Duodenal mucosa (tissue), 2 donors: ENCODE measurements around the gene COL27A1.

ENCODE experiments used
- H3K27ac ChIP-seq: one replicate; pipeline ENCODE4 v1.7.0; 2013; ENCODE audit warnings: low read depth, low read length
- H3K27me3 ChIP-seq, 2 donors: one replicate each; pipeline ENCODE4 v1.7.0; 2013; ENCODE audit warnings: low read length in 2 of 2, control low read depth in 1 of 2; ENCODE audit not compliant: insufficient read depth in 2 of 2, control insufficient read depth in 1 of 2
- H3K36me3 ChIP-seq, 2 donors: one replicate each; pipeline ENCODE4 v1.7.0; 2013; ENCODE audit warnings: low read length in 2 of 2, control low read depth in 1 of 2; ENCODE audit not compliant: insufficient read depth in 2 of 2, control insufficient read depth in 1 of 2
- H3K4me1 ChIP-seq, 2 donors: one replicate each; pipeline ENCODE4 v1.7.0; 2013; ENCODE audit warnings: low read length in 2 of 2, control low read depth in 1 of 2; ENCODE audit not compliant: insufficient read depth in 2 of 2, control insufficient read depth in 1 of 2
- H3K4me3 ChIP-seq, 2 donors: one replicate each; pipeline ENCODE4 v1.7.0; 2013; ENCODE audit warnings: low read length in 2 of 2, low read depth in 1 of 2
- H3K9ac ChIP-seq, 2 donors: one replicate each; pipeline ENCODE4 v1.7.0; 2013; ENCODE audit warnings: low read length in 2 of 2, low read depth in 1 of 2
- H3K9me3 ChIP-seq, 2 donors: one replicate each; pipeline ENCODE4 v1.7.0; 2013; ENCODE audit warnings: low read length in 2 of 2, control low read depth in 1 of 2; ENCODE audit not compliant: control insufficient read depth in 1 of 2

The COL27A1 gene

GRCh38 chr9:114176624-114177291 is 21.4 kb downstream of the COL27A1 start:
- no peak overlapping the region for H3K9ac ChIP-seq
- H3K9me3 ChIP-seq = no peaks in the 10 kb centered on the region
- H3K36me3 ChIP-seq = no peaks in the 10 kb centered on the region
- no peak overlapping the region for H3K27ac ChIP-seq
- H3K4me1 ChIP-seq = peaks cover 10 to 39% of the 10 kb centered on the region in 2 donors
- H3K27me3 ChIP-seq = no peaks in the 10 kb centered on the region
- no peak overlapping the region for H3K4me3 ChIP-seq

GRCh38 chr9:114177423-114178064 is 22.2 kb downstream of the COL27A1 start:
- Histone ChIP-seq H3K4me3 (no peak overlapping the region), H3K9me3 (no peaks in the 10 kb centered on the region), H3K4me1 (peaks cover 10 to 39% of the 10 kb centered on the region in 2 donors), H3K36me3 (no peaks in the 10 kb centered on the region), H3K9ac (no peak overlapping the region), H3K27ac (no peak overlapping the region), H3K27me3 (no peaks in the 10 kb centered on the region)

- no peak overlapping the region for H3K9ac ChIP-seq
- H3K4me1 ChIP-seq = peaks cover 10 to 39% of the 10 kb centered on the region in 2 donors
- H3K9me3 ChIP-seq = no peaks in the 10 kb centered on the region
- no peak overlapping the region for H3K4me3 ChIP-seq
- H3K27ac ChIP-seq = no peak overlapping the region
- no peaks in the 10 kb centered on the region for H3K27me3 ChIP-seq
- no peaks in the 10 kb centered on the region for H3K36me3 ChIP-seq
Observed at GRCh38 chr9:114178076-114178475, 22.7 kb downstream of the COL27A1 start.

GRCh38 chr9:114178756-114179450 is 23.6 kb downstream of the COL27A1 start:
- H3K27ac ChIP-seq = no peak overlapping the region
- no peaks in the 10 kb centered on the region for H3K36me3 ChIP-seq
- no peaks in the 10 kb centered on the region for H3K27me3 ChIP-seq
- H3K9ac ChIP-seq = no peak overlapping the region
- H3K9me3 ChIP-seq = no peaks in the 10 kb centered on the region
- no peak overlapping the region for H3K4me3 ChIP-seq
- H3K4me1 ChIP-seq = peaks cover 10 to 39% of the 10 kb centered on the region in 2 donors

- Histone ChIP-seq H3K27ac (no peak overlapping the region), H3K36me3 (no peaks in the 10 kb centered on the region), H3K4me3 (no peak overlapping the region), H3K9me3 (no peaks in the 10 kb centered on the region), H3K9ac (no peak overlapping the region), H3K27me3 (no peaks in the 10 kb centered on the region), H3K4me1 (peaks cover 10 to 34% of the 10 kb centered on the region in 2 donors)
Observed at GRCh38 chr9:114179516-114179915, 24.2 kb downstream of the COL27A1 start.

GRCh38 chr9:114180696-114181606 is 25.6 kb downstream of the COL27A1 start:
- Histone ChIP-seq H3K27ac (no peak overlapping the region), H3K4me3 (no peak overlapping the region), H3K4me1 (peaks cover 0 to 22% of the 10 kb centered on the region in 2 donors), H3K27me3 (no peaks in the 10 kb centered on the region), H3K9ac (no peak overlapping the region), H3K36me3 (no peaks in the 10 kb centered on the region), H3K9me3 (no peaks in the 10 kb centered on the region)

GRCh38 chr9:114181607-114182409 is 26.5 kb downstream of the COL27A1 start:
- Histone ChIP-seq H3K27ac (no peak overlapping the region), H3K4me3 (no peak overlapping the region), H3K9ac (no peak overlapping the region), H3K4me1 (peaks cover 0 to 21% of the 10 kb centered on the region in 2 donors), H3K9me3 (no peaks in the 10 kb centered on the region), H3K36me3 (no peaks in the 10 kb centered on the region), H3K27me3 (no peaks in the 10 kb centered on the region)

- H3K9ac ChIP-seq = no peak overlapping the region
- no peaks in the 10 kb centered on the region for H3K27me3 ChIP-seq
- no peaks in the 10 kb centered on the region for H3K36me3 ChIP-seq
- H3K27ac ChIP-seq = no peak overlapping the region
- H3K4me3 ChIP-seq = no peak overlapping the region
- H3K9me3 ChIP-seq = no peaks in the 10 kb centered on the region
- H3K4me1 ChIP-seq = peaks cover 0 to 9% of the 10 kb centered on the region in 2 donors
Observed at GRCh38 chr9:114183006-114183405, 27.7 kb downstream of the COL27A1 start.

GRCh38 chr9:114184071-114184470 is 28.7 kb downstream of the COL27A1 start:
- H3K36me3 ChIP-seq = no peaks in the 10 kb centered on the region
- no peak overlapping the region for H3K9ac ChIP-seq
- H3K9me3 ChIP-seq = no peaks in the 10 kb centered on the region
- H3K4me3 ChIP-seq = no peak overlapping the region
- no peak overlapping the region for H3K27ac ChIP-seq
- H3K27me3 ChIP-seq = no peaks in the 10 kb centered on the region
- H3K4me1 ChIP-seq = peaks cover 0 to 3% of the 10 kb centered on the region in 2 donors
